GM12873 (cell line): Measurements from ENCODE around the gene NHLRC4.

ENCODE experiments used
- CTCF ChIP-seq: IDR thresholded peaks from 2 replicates; pipeline ENCODE4 v1.5.1; 2012; ENCODE audit warnings: low read depth, mild to moderate bottlenecking, moderate library complexity, low read length, control low read depth; ENCODE audit not compliant: insufficient read depth; ENCODE audit errors: missing control alignments

NHLRC4 gene

DNA sequence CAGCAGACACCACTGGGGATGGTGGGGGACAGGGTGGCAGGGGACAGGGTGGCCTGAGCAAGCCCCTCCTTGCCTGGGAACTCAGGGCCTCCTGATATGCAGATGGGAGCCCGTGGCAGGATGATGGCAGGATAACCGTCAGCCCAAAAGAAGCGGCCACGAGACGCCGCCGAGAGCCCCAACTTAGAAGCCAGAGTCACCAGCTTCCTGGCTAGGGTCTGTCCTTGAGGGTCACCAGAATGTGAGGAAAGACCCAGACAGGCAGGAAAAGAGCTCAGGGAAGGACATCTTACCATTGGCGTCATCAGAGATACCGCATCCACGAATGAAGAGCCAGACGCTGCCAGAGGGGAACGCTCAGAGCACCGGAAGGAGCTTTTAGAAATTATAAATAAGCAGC lies 42.5 kb downstream of the NHLRC4 start:
- TF ChIP-seq CTCF = no peak

- TF ChIP-seq CTCF = no peak
Observed at GRCh38 chr16:609984-610383, 43.2 kb downstream of the NHLRC4 start.

GRCh38 chr16:610513-611381 lies 43.9 kb downstream of the NHLRC4 start:
- peak; percentile 64 for TF ChIP-seq CTCF

DNA sequence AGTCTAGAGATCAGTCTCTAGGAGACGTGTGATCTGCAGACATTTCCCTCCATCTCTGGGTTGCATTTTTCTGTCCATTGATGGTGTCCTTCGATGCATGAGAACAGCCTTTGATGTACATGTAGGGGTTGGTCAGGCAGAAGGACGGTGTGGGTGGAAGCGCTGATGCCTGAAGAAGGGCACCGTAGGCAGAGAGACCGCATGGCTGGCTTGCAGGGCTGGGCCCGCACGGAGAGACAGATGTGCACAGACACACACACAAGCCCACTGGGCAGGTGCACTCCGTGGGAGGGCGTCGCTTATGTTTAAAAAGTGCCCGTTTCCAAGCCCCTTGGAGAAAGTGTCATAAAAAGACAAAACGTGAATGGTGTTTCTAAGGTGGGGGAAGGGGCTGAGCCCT lies 48.3 kb downstream of the NHLRC4 start:
- TF ChIP-seq CTCF = no peak

DNA sequence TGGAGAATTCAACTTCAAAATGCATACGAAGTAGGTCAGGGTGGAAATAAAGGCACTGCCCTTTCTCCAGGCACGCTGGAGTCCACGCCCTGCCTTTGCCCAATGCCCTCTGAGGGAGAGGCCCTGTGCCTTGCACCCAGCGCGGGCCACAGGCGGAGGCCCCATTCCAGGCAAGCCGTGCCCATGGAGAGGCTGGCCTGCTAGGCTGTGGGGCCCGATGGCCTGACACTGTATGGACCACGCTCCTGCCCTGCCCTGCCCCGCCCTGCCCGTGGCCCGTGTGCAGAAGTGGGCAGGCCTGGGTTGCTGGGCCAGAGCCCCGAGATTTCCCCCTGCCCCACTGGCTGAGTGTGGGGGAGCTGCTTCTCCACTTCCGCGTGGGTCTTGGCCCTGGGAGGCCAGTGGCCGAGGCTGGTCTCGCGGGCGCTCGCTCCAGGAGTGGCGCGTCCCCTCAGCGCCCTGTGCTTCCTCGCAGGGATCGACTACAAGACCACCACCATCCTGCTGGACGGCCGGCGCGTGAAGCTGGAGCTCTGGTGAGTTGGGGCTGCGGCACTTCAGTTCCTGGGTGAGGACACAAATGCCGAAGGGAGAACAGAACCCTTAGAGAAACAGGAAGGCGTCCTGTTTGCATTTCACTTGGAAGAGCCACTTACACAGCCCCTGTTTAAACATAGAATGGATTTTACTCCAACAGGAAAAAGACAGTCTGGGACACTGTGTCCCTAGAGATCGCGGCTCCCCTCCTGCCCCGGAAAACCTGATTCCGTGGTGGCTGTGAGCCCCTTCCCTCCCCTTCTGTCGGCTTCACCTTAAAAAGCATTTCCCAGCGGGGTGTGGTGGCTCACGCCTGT lies 50.2 kb downstream of the NHLRC4 start:
- no peak for TF ChIP-seq CTCF

DNA sequence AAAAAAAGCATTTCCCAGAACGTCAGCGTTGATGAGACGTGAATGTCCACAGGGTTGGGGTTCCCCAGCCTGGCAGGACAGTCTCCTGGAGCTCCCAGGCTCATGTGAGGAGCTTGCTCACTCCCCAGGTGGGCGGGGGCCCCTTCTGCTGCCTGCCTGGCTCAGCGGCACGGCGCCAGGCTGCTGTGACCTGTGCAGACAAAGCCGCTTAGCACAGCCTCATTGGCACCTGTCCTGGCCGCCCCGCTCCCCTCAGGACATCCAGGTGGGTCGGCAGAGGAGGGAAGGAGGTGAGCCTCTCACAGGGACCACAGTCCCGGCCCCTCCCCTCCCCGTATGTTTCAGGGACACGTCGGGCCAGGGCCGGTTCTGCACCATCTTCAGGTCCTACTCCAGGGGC lies 51.0 kb downstream of the NHLRC4 start:
- no peak for TF ChIP-seq CTCF
